Neuronal stem cell (in vitro differentiated cells): Measurements from ENCODE around the gene SUPV3L1.

Experiments used
- DNase-seq: peaks from one replicate; pipeline ENCODE4 v3.0.0-alpha.2; 2013; ENCODE audit warnings: low spot score
- H2AFZ ChIP-seq: one replicate; pipeline ENCODE4 v1.6.1; 2013; ENCODE audit warnings: mild to moderate bottlenecking, low read length, inconsistent platforms
- H2AK5ac ChIP-seq: 2 replicates; pipeline ENCODE4 v1.6.1; 2013; ENCODE audit warnings: low read depth, mild to moderate bottlenecking, inconsistent platforms, low read length, moderate library complexity, mixed read lengths
- H2BK120ac ChIP-seq: 2 replicates; pipeline ENCODE4 v1.6.1; 2013; ENCODE audit warnings: low read depth, mild to moderate bottlenecking, inconsistent platforms, low read length, moderate library complexity, mixed read lengths
- H2BK12ac ChIP-seq: one replicate; pipeline ENCODE4 v1.6.1; 2013; ENCODE audit warnings: low read length, inconsistent platforms
- H2BK15ac ChIP-seq: 2 replicates; pipeline ENCODE4 v1.6.1; 2013; ENCODE audit warnings: mild to moderate bottlenecking, low read length, inconsistent platforms, mixed read lengths
- H2BK5ac ChIP-seq: one replicate; pipeline ENCODE4 v1.6.1; 2013; ENCODE audit warnings: inconsistent platforms, mild to moderate bottlenecking, low read length, moderate library complexity
- H3K14ac ChIP-seq: one replicate; pipeline ENCODE4 v1.6.1; 2013; ENCODE audit warnings: low read length, inconsistent platforms
- H3K18ac ChIP-seq: 2 replicates; pipeline ENCODE4 v1.6.1; 2013; ENCODE audit warnings: low read length, inconsistent platforms
- H3K23ac ChIP-seq: 2 replicates; pipeline ENCODE4 v1.6.1; 2013; ENCODE audit warnings: low read depth, mild to moderate bottlenecking, mixed read lengths, low read length, inconsistent platforms; ENCODE audit not compliant: poor library complexity
- H3K27ac ChIP-seq: replicated peaks from 3 replicates; pipeline ENCODE4 v1.5.1; 2013; ENCODE audit warnings: low read length, inconsistent platforms
- H3K27me3 ChIP-seq, 3 experiments: 2 replicates each; pipeline ENCODE4 v1.6.1; 2013; ENCODE audit warnings: low read length in 3 of 3, mild to moderate bottlenecking in 2 of 3, inconsistent platforms in 1 of 3, low read depth in 1 of 3, mixed read lengths in 1 of 3, moderate library complexity in 1 of 3; ENCODE audit not compliant: control insufficient read depth in 3 of 3, insufficient read depth in 3 of 3
- H3K36me3 ChIP-seq, 2 donors: replicated peaks in 1 of 2; 2 replicates each; pipeline ENCODE4 v1.6.1; 2013; ENCODE audit warnings: low read length in 2 of 2; ENCODE audit not compliant: control insufficient read depth in 2 of 2, insufficient read depth in 2 of 2
- H3K4ac ChIP-seq: 2 replicates; pipeline ENCODE4 v1.6.1; 2013; ENCODE audit warnings: inconsistent platforms, mild to moderate bottlenecking, low read length, moderate library complexity
- H3K4me1 ChIP-seq, 2 donors: 1 replicate in 1 of 2; 2 replicates in 1 of 2; pipeline ENCODE4 v1.6.1; 2013; ENCODE audit warnings: low read length in 2 of 2, low read depth in 1 of 2; ENCODE audit not compliant: control insufficient read depth in 2 of 2, insufficient read depth in 1 of 2
- H3K4me2 ChIP-seq: one replicate; pipeline ENCODE4 v1.6.1; 2013; ENCODE audit warnings: mild to moderate bottlenecking, low read length, inconsistent platforms; ENCODE audit not compliant: insufficient read depth, poor library complexity, severe bottlenecking
- H3K4me3 ChIP-seq, 2 donors: 2 replicates each; pipeline ENCODE4 v1.5.1; 2013; ENCODE audit warnings: low read length in 2 of 2, mild to moderate bottlenecking in 2 of 2, inconsistent platforms in 1 of 2, moderate library complexity in 1 of 2
- H3K79me1 ChIP-seq: one replicate; pipeline ENCODE4 v1.6.1; 2013; ENCODE audit warnings: low read depth, mild to moderate bottlenecking, inconsistent platforms, low read length, moderate library complexity
- H3K9ac ChIP-seq: one replicate; pipeline ENCODE4 v1.6.1; 2013; ENCODE audit warnings: mild to moderate bottlenecking, low read depth, low read length, inconsistent platforms; ENCODE audit not compliant: poor library complexity
- H3K9me3 ChIP-seq, 2 donors: replicated peaks in 1 of 2; 2 replicates each; pipeline versions ENCODE3 to v1.6.1; 2013; ENCODE audit warnings: low read length in 2 of 2, mild to moderate bottlenecking in 2 of 2, inconsistent platforms in 1 of 2, low read depth in 1 of 2, mixed read lengths in 1 of 2, moderate library complexity in 1 of 2; ENCODE audit not compliant: control insufficient read depth in 2 of 2, insufficient read depth in 1 of 2
- H4K8ac ChIP-seq: one replicate; pipeline ENCODE4 v1.6.1; 2013; ENCODE audit warnings: low read depth, mild to moderate bottlenecking, inconsistent platforms, low read length, moderate library complexity
- H4K91ac ChIP-seq: one replicate; pipeline ENCODE4 v1.6.1; 2013; ENCODE audit warnings: low read length, low read depth, mild to moderate bottlenecking, inconsistent platforms; ENCODE audit not compliant: poor library complexity
- WGBS, 2 donors: extraction: QIAGEN DNeasy Blood & Tissue Kit; methylation state at CpG; one replicate each; pipeline ENCODE4 v1.1.7; 2013; ENCODE audit warnings: missing lambda C conversion rate in 2 of 2, mixed read lengths in 1 of 2; ENCODE audit not compliant: insufficient read length in 2 of 2, insufficient replicate concordance in 1 of 2; ENCODE audit errors: extremely low coverage in 2 of 2; 5-methylcytosine and 5-hydroxymethylcytosine counted together

Gene SUPV3L1

GRCh38 chr10:69239816-69240434 is 59.9 kb downstream of the SUPV3L1 start:
- H3K79me1 ChIP-seq = no peaks in the 10 kb centered on the region
- H2AFZ ChIP-seq = no peak overlapping the region
- H3K18ac ChIP-seq = no peak overlapping the region
- no peaks in the 10 kb centered on the region for H3K9me3 ChIP-seq
- no peak overlapping the region for H3K9ac ChIP-seq
- H3K36me3 ChIP-seq = no peaks in the 10 kb centered on the region
- no peak overlapping the region for H3K27ac ChIP-seq
- peak overlapping the region; percentile 0 for H3K14ac ChIP-seq
- no peak overlapping the region for H2BK15ac ChIP-seq
- no peak overlapping the region for H3K4me2 ChIP-seq
- peaks cover 4% of the 10 kb centered on the region in 2 donors for H3K4me1 ChIP-seq
- no peak overlapping the region for H2BK5ac ChIP-seq
- H3K27me3 ChIP-seq = peaks cover 0 to 10% (median 0%) of the 10 kb centered on the region in 3 experiments
- H2AK5ac ChIP-seq = no peak overlapping the region
- no CpG with 5 or more reads among the region's 6 CpGs for WGBS, 2 donors
- no peak overlapping the region for H4K8ac ChIP-seq
- no peak for DNase-seq
- no peak overlapping the region for H3K23ac ChIP-seq
- no peak overlapping the region for H3K4ac ChIP-seq
- H3K4me3 ChIP-seq = no peak overlapping the region
- no peak overlapping the region for H4K91ac ChIP-seq
- H2BK12ac ChIP-seq = no peak overlapping the region
- no peak overlapping the region for H2BK120ac ChIP-seq

GRCh38 chr10:69240455-69240854 is 60.4 kb downstream of the SUPV3L1 start:
- Histone ChIP-seq H2AK5ac (no peak overlapping the region), H2BK5ac (no peak overlapping the region), H3K4me3 (peak overlapping the region in 1 of 2 donors; percentile 36), H3K4me1 (peaks cover 4% of the 10 kb centered on the region in 2 donors), H3K27me3 (peaks cover 0 to 10% (median 0%) of the 10 kb centered on the region in 3 experiments), H4K91ac (no peak overlapping the region), H2AFZ (no peak overlapping the region), H3K9ac (no peak overlapping the region), H3K79me1 (no peaks in the 10 kb centered on the region), H3K23ac (peak overlapping the region; percentile 29), H3K4me2 (no peak overlapping the region), H4K8ac (no peak overlapping the region), H3K14ac (peak overlapping the region; percentile 0), H3K9me3 (no peaks in the 10 kb centered on the region), H3K27ac (no peak overlapping the region), H2BK15ac (no peak overlapping the region), H2BK120ac (no peak overlapping the region), H3K18ac (no peak overlapping the region), H2BK12ac (no peak overlapping the region), H3K4ac (no peak overlapping the region), H3K36me3 (no peaks in the 10 kb centered on the region)
- no CpG with 5 or more reads among the region's 11 CpGs for WGBS, 2 donors
- DNase-seq = no peak

- H2AK5ac ChIP-seq = no peak overlapping the region
- no peak overlapping the region for H2BK12ac ChIP-seq
- H3K9ac ChIP-seq = no peak overlapping the region
- no peak overlapping the region for H3K18ac ChIP-seq
- H3K4me3 ChIP-seq = no peak overlapping the region
- no peak overlapping the region for H3K4me2 ChIP-seq
- no peaks in the 10 kb centered on the region for H3K9me3 ChIP-seq
- H2BK15ac ChIP-seq = no peak overlapping the region
- H4K91ac ChIP-seq = no peak overlapping the region
- no peak overlapping the region for H3K14ac ChIP-seq
- no peak overlapping the region for H3K4ac ChIP-seq
- peaks cover 0 to 16% (median 0%) of the 10 kb centered on the region in 3 experiments for H3K27me3 ChIP-seq
- no peak overlapping the region for H3K23ac ChIP-seq
- peaks cover 4% of the 10 kb centered on the region in 2 donors for H3K4me1 ChIP-seq
- H2AFZ ChIP-seq = no peak overlapping the region
- no peaks in the 10 kb centered on the region for H3K36me3 ChIP-seq
- no peak overlapping the region for H2BK5ac ChIP-seq
- no peak overlapping the region for H2BK120ac ChIP-seq
- no peak for DNase-seq
- no peak overlapping the region for H3K27ac ChIP-seq
- no peaks in the 10 kb centered on the region for H3K79me1 ChIP-seq
- H4K8ac ChIP-seq = no peak overlapping the region
- WGBS, 2 donors = no CpG with 5 or more reads among the region's 7 CpGs
These were observed 61.5 kb downstream of the SUPV3L1 start for GRCh38 chr10:69241575-69241974.

- Histone ChIP-seq H4K8ac (no peak overlapping the region), H3K14ac (no peak overlapping the region), H3K27ac (no peak overlapping the region), H3K4me3 (no peak overlapping the region), H3K23ac (no peak overlapping the region), H3K27me3 (peaks cover 0 to 17% (median 0%) of the 10 kb centered on the region in 3 experiments), H3K4me1 (peaks cover 4% of the 10 kb centered on the region in 2 donors), H2BK5ac (no peak overlapping the region), H2BK12ac (no peak overlapping the region), H3K9ac (no peak overlapping the region), H3K36me3 (no peaks in the 10 kb centered on the region), H3K4me2 (no peak overlapping the region), H3K9me3 (no peaks in the 10 kb centered on the region), H4K91ac (no peak overlapping the region), H3K79me1 (no peaks in the 10 kb centered on the region), H2AK5ac (no peak overlapping the region), H3K18ac (no peak overlapping the region), H2BK120ac (no peak overlapping the region), H2AFZ (no peak overlapping the region), H3K4ac (no peak overlapping the region), H2BK15ac (no peak overlapping the region)
- no peak for DNase-seq
- WGBS, 2 donors = no CpG with 5 or more reads among the region's 11 CpGs
These were observed 62.2 kb downstream of the SUPV3L1 start for GRCh38 chr10:69242040-69242851.
